Lung microvascular endothelial cell (primary cell): ENCODE results near the gene CRAT. TPM values are rescaled to one million over a fixed set of nuclear protein-coding genes. Genes with fewer than 3 reads are reported as not detected.

Experiments used
- DNase-seq, 2 donors: peaks; one replicate each; pipeline versions ENCODE4 v3.0.0 to v3.0.0-alpha.2; 2010; ENCODE audit warnings: low read depth in 2 of 2
- total RNA-seq: library from RNA; depleted of rRNA; stranded (reverse); fragments of >200 nt; gene quantifications from 2 replicates; pipeline ENCODE4 v1.2.1, GENCODE V29; 2014

Gene CRAT
- total RNA-seq, 1 donor from 2014 or later, result 25.6 TPM

DNA sequence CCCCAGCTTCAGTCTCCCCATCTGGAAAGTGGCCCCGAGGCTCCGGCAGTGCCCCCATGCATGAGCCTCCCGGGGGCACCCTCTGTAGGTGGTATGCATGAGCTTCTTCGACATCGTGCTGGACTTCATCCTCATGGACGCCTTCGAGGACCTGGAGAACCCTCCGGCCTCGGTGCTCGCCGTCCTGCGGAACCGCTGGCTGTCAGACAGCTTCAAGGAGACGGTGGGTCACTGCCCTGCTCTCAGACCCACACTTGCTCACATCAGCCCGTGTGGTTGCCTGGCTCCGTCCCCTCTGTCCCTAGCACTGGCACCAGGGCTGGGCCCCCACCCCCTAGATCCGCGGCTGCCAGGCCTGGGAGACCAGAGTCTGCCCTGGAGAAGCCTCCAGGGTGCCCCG is 42.5 kb downstream of the CRAT start:
- no peak for DNase-seq

DNA sequence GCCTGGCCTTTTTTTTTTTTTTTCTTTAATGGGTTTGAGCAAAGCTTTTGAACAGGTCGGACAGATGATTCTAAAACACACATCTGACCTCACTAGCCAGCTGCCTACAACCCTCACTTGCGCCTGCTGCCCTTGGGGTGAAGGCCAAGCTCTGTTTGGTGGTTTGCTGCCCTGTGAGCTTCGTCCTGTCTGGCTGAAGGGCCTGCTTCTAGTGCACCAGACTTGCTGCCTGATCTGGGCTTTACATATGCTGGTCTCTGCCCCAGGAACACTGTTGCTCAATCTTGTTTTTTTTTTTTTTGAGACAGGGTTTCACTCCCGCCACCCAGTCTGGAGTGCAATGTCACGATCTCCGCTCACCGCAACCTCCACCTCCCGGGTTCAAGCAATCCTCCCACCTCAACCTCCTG is 46.1 kb downstream of the CRAT start:
- no peak for DNase-seq

DNA sequence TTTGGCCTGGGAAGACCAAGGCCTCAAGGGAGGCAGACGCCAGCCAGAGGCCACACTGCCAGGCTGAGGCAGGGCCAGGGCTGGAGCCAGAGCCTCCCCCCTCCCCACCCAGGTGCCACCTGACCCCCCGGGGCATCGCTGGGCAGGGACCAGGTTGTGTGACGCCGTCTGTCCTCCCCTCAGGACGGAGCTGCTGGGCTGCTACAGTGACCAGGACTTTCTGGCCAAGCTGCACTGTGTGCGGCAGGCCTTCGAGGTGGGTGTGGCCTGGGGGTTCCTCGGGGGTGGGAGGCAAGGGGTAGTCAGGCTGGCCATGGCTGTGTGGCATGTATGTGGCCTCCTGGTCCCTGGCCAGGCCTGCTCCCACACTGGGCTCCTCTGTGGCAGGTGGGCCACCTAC is 47.5 kb downstream of the CRAT start:
- DNase-seq, result no peak

DNA sequence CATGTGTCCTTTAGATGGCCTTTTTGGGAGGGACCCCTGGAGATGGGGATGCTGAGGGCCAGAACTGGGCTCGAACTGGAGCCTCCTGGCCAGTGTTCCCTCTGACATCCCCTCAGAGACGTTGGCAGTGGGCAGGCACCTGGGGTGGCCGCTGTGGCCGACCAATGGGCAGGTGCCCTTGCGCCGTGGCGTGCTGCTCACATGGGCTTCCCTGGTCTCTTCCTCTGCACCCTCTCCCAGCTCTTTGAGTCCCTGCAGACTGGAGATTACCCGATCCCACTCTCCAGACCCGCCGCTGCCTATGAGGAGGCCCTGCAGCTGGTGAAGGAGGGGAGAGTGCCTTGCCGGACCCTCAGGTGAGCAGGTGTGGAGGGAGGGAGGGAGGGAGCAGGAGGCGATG is 49.6 kb downstream of the CRAT start:
- DNase-seq, result no peak

DNA sequence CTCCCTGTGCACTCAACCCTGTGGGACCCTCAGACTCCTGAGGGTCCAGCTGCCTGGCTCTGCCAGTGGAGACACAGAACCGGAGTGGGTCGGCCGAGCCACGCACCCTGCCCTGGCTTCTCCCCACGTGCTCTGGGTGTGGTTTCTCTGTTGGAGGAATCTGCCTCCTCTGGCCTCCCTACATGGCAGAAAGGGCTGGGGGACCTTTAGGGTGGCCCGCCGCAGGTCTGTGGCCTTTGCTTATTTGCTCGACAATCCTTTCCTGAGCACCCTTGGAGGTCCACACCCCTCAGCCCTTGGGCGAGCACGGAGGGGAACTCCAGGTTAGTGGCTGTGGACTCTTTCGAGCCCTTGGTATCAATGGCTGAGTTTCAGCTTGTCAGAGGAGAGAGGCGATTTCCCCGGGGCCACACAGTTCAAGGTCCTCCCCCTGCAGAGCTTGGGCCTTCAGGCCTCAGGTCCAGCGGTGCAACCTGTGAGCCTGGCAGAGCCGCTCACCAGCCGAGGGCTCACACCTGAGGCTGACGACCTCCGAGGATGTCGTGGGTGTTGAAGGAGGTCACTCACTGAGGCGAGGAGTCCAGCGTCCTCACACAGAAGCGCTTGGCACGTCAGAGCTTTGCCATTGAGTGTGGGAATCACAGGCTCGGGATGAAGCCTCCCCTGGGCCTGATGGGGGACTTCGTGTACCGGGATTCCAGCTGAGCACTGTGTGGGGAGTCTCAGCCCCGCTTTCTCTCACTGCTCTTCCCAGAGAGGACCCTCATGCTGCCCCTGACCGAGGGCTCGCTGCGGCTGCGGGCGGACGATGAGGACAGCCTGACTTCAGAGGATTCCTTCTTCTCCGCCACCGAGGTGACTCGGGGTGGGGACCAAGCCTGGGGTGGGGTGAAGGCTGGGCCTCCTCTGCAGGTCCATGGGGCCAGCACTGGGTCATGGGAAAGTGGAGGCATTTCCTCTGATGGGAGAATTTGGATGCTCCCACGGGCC is 50.5 kb downstream of the CRAT start:
- no peak for DNase-seq

DNA sequence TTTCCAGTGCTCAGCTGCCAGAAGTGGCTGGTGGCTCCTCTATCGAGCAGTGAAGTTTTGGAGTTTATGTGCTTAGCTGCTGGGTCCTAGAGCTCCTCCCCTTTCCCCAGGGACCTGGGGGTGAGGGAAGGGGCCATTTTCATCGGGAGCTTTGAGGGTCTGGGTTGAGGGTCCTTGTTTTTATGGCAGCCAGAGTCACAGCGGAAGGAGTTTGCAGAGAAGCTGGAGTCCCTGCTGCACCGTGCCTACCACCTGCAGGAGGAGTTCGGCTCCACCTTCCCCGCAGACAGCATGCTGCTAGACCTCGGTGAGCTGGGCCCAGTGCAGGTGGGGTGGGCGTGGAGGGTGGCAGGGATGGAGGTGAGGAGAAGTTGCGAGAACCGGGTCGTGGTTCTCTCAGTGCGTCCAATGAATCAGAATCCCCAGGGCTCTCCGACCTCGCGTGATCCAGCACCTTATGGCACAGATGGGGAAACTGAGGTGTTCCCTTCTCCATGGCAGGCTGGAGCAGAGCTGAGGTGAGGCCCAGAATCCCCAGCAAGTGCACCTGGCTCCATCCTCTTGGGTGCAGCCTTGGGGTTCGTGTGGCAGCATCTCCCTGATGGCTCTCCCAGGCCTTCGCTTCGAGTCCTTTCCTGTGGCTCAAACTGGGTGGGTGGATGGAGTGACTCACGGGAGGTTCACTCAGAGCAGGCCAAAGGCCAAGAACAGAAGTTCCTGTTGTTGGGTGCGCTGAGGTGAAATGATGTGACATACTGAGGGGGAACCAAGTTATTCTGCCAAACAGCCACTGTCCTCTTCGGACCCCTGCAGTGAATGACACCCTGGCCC is 51.4 kb downstream of the CRAT start:
- peak in 1 of 2 donors; percentile 46 for DNase-seq

DNA sequence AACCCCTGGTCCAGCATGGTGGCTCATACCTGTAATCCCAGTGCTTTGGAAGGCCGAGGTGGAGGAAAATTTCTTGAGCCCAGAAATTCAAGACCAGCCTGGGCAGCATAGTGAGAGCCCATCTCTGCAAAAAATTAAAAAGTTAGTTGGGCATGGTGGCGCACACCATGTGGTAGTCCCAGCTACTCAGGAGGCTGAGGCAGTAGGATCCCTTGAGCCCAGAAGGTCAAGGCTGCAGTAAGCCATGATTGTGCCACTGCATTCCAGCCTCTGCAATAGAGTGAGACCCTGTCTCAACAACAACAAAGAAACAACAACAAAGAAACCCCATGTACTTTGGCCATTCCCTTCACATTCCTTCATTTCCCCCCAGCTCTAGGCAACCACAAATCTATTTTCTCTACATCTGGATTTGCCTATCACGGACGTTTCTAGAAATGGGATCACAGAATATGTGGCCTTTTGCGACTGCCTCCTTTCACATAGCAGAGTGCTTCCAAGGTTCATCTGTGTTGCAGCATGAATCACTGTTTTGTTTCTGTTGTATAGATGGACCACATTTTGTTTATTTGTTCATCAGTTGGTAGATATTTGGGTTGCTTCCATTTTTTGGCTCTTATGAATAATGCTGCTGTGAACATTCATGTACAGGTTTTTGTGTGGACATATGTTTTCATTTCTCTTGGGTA is 56.3 kb downstream of the CRAT start:
- no peak for DNase-seq

DNA sequence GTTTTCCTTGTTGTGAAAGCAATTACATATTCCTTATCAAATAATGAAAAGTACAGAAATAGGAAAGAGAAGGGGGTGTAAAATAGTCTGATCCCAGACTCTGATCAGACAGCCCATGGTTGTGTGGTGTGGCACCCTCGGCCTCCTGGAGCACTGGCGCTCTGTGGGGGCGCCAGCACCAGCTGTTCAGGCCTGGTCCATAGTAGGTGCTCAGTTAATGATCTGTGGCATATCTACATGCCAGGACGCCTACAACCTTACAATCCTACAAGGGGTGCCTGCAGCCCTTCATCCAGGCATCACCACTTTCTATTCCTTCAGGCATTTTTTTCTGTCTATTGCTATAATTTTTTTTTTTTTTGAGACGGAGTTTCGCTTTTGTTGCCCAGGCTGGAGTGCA is 57.6 kb downstream of the CRAT start:
- DNase-seq, result no peak

DNA sequence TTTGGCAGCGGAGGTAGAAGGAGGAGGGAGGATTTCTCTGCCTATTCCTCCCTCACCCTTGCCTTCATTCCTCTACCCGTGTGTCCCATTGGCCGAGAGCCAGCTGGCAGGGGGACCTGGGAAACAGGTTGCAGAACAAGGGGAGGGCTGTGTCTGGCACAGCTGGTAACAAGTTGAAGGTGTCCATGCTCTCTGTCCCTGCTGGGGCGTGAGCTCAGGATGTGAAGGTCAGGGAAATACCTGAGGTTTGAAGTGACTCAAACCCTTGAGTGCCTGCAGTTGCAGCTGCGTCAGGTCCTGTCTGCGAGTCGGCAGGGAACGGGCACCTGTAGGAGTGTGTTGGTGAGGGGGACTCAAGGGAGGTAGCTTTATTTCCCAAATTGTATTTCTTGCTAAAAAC is 58.0 kb downstream of the CRAT start:
- DNase-seq, result peak in 1 of 2 donors; percentile 64

Other genes with a start within 250 kb of the CRAT start
- 3.5 and 5.6 TPM in 2 replicates for gene KYAT1, start 228.8 kb downstream of the CRAT start, total RNA-seq
- gene LRRC8A, start 228.7 kb downstream of the CRAT start, total RNA-seq, result 62.1 and 101 TPM in 2 replicates
- gene PHYHD1, start 189.8 kb downstream of the CRAT start, total RNA-seq, result 0.20 and 0.22 TPM in 2 replicates
- 22.0 and 40.9 TPM in 2 replicates for gene DOLK, start 163.2 kb downstream of the CRAT start, total RNA-seq
- gene NUP188, start 163.1 kb downstream of the CRAT start, total RNA-seq, result 27.0 and 40.1 TPM in 2 replicates
- gene SH3GLB2, start 82.5 kb downstream of the CRAT start, total RNA-seq, result 20.0 and 28.6 TPM in 2 replicates
- gene MIGA2, start 74.2 kb downstream of the CRAT start, total RNA-seq, result 13.5 and 16.9 TPM in 2 replicates
- 7.2 and 8.3 TPM in 2 replicates for gene DOLPP1, start 29.7 kb downstream of the CRAT start, total RNA-seq
- gene PTPA, start 622 bp upstream of the CRAT start, total RNA-seq, result 86.1 and 94.8 TPM in 2 replicates
- 13.1 and 20.4 TPM in 2 replicates for gene IER5L, start 67.5 kb upstream of the CRAT start, total RNA-seq